ENCODE data around the gene OR5AN1.

GRCh38 chr11:59403546-59403945 is 44.9 kb downstream of the OR5AN1 start:
- TF ChIP-seq POLR2AphosphoS5 (IDR thresholded peaks at IDR 0.05) = no peak
- TF ChIP-seq, protein P1, sequence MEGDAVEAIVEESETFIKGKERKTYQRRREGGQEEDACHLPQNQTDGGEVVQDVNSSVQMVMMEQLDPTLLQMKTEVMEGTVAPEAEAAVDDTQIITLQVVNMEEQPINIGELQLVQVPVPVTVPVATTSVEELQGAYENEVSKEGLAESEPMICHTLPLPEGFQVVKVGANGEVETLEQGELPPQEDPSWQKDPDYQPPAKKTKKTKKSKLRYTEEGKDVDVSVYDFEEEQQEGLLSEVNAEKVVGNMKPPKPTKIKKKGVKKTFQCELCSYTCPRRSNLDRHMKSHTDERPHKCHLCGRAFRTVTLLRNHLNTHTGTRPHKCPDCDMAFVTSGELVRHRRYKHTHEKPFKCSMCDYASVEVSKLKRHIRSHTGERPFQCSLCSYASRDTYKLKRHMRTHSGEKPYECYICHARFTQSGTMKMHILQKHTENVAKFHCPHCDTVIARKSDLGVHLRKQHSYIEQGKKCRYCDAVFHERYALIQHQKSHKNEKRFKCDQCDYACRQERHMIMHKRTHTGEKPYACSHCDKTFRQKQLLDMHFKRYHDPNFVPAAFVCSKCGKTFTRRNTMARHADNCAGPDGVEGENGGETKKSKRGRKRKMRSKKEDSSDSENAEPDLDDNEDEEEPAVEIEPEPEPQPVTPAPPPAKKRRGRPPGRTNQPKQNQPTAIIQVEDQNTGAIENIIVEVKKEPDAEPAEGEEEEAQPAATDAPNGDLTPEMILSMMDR (IDR thresholded peaks at IDR 0.05) = no peak
- TF ChIP-seq POLR2A (IDR thresholded peaks at IDR 0.05) = no peak
